Glutamatergic neuron (in vitro differentiated cells): ENCODE measurements around the gene PLA2G7. TPM values are rescaled to one million over a fixed set of nuclear protein-coding genes. Genes with fewer than 3 reads are reported as not detected.

Experiments used
- DNase-seq: peaks from one replicate; pipeline ENCODE4 v3.0.0; 2022
- H3K27ac Mint-ChIP-seq: one replicate; pipeline ENCODE4 v1.8.0; 2020; ENCODE audit warnings: mild to moderate bottlenecking, mixed read lengths, inconsistent platforms; ENCODE audit not compliant: unreplicated experiment
- H3K27me3 Mint-ChIP-seq: one replicate; pipeline ENCODE4 v1.8.0; 2020; ENCODE audit warnings: mild to moderate bottlenecking, moderate library complexity, mixed read lengths, inconsistent platforms; ENCODE audit not compliant: unreplicated experiment
- H3K36me3 Mint-ChIP-seq: one replicate; pipeline ENCODE4 v1.8.0; 2020; ENCODE audit warnings: mild to moderate bottlenecking, mixed read lengths, inconsistent platforms; ENCODE audit not compliant: unreplicated experiment
- H3K4me1 Mint-ChIP-seq: one replicate; pipeline ENCODE4 v1.8.0; 2020; ENCODE audit warnings: mild to moderate bottlenecking, low read depth, mixed read lengths, inconsistent platforms; ENCODE audit not compliant: unreplicated experiment
- H3K4me3 Mint-ChIP-seq: one replicate; pipeline ENCODE4 v1.8.0; 2020; ENCODE audit warnings: mild to moderate bottlenecking, mixed read lengths, inconsistent platforms; ENCODE audit not compliant: unreplicated experiment
- H3K9me3 Mint-ChIP-seq: one replicate; pipeline ENCODE4 v1.8.0; 2020; ENCODE audit warnings: mild to moderate bottlenecking, moderate library complexity, mixed read lengths, inconsistent platforms; ENCODE audit not compliant: unreplicated experiment
- total RNA-seq: library from RNA; stranded (reverse); fragmentation: NEBNext Ultra II Directional; extraction: Animal tissue kit (Norgen Biotek cat#: 25700); gene quantifications from one replicate; pipeline ENCODE4 v1.2.1, GENCODE V29; 2021; ENCODE audit not compliant: unreplicated experiment
- TF ChIP-seq, protein P1 (sequence below): fragments of 200-600 bp; sonication (generic); IDR thresholded peaks from one replicate; pipeline ENCODE4 v1.5.0; 2021; ENCODE audit not compliant: partially characterized antibody, unreplicated experiment

The PLA2G7 gene
- total RNA-seq, 1 donor from 2014 or later, result 0.44 TPM

DNA sequence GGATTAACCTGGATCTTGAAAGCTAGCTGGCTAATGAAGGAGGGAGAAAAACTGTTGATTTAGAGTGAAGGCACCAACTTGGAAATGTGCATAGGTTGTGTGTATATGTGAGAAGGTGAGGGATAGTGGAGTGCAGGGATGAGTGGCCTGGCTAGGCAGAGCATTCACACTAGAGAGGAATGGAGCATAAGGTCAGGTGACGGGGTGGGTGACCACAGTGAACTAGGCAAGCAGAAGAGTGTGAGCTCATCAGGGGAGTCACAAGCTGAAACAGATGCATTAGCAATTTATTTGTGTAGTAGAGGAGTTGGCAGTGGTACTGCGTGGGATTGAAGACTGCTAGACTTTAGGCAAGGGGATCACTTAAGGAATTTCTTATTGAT, 22.0 kb upstream of the PLA2G7 start:
- Mint-ChIP-seq H3K4me1 (no peaks in the 10 kb centered on the region), H3K36me3 (no peaks in the 10 kb centered on the region), H3K4me3 (no peak overlapping the region), H3K27ac (no peak overlapping the region), H3K9me3 (no peaks in the 10 kb centered on the region), H3K27me3 (no peaks in the 10 kb centered on the region)
- TF ChIP-seq, protein P1, sequence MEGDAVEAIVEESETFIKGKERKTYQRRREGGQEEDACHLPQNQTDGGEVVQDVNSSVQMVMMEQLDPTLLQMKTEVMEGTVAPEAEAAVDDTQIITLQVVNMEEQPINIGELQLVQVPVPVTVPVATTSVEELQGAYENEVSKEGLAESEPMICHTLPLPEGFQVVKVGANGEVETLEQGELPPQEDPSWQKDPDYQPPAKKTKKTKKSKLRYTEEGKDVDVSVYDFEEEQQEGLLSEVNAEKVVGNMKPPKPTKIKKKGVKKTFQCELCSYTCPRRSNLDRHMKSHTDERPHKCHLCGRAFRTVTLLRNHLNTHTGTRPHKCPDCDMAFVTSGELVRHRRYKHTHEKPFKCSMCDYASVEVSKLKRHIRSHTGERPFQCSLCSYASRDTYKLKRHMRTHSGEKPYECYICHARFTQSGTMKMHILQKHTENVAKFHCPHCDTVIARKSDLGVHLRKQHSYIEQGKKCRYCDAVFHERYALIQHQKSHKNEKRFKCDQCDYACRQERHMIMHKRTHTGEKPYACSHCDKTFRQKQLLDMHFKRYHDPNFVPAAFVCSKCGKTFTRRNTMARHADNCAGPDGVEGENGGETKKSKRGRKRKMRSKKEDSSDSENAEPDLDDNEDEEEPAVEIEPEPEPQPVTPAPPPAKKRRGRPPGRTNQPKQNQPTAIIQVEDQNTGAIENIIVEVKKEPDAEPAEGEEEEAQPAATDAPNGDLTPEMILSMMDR, result no peak
- no peak for DNase-seq

DNA sequence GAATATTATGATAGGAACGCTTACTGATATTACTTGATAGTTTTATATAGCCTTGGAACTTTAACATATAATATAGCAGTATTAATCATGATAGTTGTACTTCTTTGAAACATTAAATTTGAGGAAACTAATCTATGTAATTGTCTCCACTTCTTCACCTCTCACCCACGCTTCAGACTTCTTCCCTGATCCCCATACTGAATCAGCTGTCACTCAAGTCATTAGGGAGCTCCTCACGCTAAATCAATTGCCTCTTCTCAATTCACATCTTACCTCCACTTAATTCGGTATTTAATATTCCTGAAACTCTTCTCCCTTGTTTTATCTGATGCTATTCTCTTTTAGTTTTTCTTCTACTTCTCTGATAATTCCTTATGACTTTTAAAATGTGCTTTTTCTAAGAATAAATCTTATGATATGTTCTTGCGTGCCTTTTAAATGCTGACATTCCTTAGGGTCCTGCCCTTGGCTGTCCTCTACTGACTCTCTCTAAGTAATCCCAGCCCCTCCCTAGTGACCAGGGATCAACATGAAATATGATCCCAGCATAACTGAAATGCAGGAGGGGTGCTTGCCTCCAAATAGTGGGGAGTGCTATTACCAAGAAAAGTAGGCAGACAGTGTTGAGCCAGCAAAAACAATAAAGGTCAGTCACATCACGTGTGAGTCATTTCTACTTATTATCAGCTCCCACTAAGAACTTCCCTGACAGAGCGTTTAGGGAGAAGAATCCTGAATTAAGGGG, 21.5 kb upstream of the PLA2G7 start:
- H3K9me3 Mint-ChIP-seq, result no peaks in the 10 kb centered on the region
- no peak overlapping the region for H3K4me3 Mint-ChIP-seq
- no peaks in the 10 kb centered on the region for H3K4me1 Mint-ChIP-seq
- no peaks in the 10 kb centered on the region for H3K36me3 Mint-ChIP-seq
- TF ChIP-seq, protein P1, result no peak
- DNase-seq, result no peak
- H3K27me3 Mint-ChIP-seq, result no peaks in the 10 kb centered on the region
- H3K27ac Mint-ChIP-seq, result no peak overlapping the region

DNA sequence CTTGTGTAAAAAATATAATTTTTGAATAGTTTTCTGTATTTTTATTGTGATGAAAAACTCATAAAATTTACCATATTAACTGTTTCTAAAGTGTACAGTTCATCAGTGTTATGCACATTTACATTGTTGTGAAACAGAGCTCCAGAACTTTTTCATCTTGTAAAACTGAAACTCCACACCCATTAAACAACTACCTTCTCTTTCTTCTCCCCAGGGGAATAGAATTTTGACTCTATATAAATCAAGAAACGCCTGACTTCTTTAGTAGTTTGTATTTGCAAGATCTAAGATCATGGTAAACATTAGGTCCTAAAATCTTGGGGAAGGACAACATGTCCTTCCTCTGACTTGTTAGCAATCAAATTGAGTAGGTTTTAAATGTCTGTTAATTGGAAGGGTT, 20.7 kb upstream of the PLA2G7 start:
- TF ChIP-seq, protein P1, result no peak
- no peaks in the 10 kb centered on the region for H3K27me3 Mint-ChIP-seq
- H3K36me3 Mint-ChIP-seq, result no peaks in the 10 kb centered on the region
- no peaks in the 10 kb centered on the region for H3K4me1 Mint-ChIP-seq
- H3K27ac Mint-ChIP-seq, result no peak overlapping the region
- no peaks in the 10 kb centered on the region for H3K9me3 Mint-ChIP-seq
- DNase-seq, result no peak
- no peak overlapping the region for H3K4me3 Mint-ChIP-seq

DNA sequence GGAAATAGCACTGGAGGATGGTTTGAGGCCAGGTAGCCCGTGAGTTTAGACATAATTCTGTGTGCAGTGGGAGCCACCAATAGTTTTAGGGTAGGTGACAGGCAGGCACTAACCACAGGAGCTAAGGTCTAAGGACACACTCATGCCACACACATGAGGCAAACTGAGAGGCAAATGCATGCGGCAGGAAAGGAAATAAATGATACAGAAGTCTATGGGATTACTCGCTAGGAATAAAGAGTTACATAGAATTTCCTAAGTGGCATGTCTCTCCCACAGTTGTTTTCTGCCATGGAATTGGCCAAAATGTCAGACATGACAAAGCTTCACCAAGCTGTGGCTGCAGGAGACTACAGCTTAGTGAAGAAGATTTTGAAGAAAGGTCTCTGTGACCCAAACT, 16.5 kb upstream of the PLA2G7 start:
- Mint-ChIP-seq H3K27me3 (no peaks in the 10 kb centered on the region), H3K9me3 (no peaks in the 10 kb centered on the region), H3K27ac (no peak overlapping the region), H3K4me3 (no peak overlapping the region), H3K36me3 (no peaks in the 10 kb centered on the region), H3K4me1 (no peaks in the 10 kb centered on the region)
- TF ChIP-seq, protein P1, result no peak
- DNase-seq, result no peak

DNA sequence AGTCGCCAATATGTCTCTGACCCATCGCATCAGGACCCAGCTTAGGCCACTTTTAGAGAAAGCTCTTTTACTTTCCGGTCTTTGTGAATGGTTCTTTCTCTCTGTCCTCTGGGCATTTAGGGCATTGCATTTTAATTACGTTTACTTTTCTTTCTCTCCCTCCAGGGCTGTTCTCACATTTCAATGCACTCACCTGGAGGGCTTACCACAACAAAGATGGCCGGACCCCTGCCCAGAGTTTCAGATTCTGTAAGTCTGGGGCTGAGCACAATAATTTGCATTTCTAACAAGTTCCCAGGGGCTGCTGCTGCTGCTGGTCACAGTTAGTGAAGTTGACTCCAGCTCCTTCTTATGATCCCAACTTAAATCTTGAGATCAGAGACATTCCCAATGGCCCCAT, 14.6 kb upstream of the PLA2G7 start:
- H3K27ac Mint-ChIP-seq, result no peak overlapping the region
- no peak overlapping the region for H3K4me3 Mint-ChIP-seq
- no peaks in the 10 kb centered on the region for H3K9me3 Mint-ChIP-seq
- H3K4me1 Mint-ChIP-seq, result no peaks in the 10 kb centered on the region
- DNase-seq, result no peak
- TF ChIP-seq, protein P1, result no peak
- H3K36me3 Mint-ChIP-seq, result no peaks in the 10 kb centered on the region
- H3K27me3 Mint-ChIP-seq, result no peaks in the 10 kb centered on the region
